GM19035 (cell line): ENCODE results near the gene HINT2.

Experiments used
- ATAC-seq: cut with Tn5 transposase; IDR thresholded peaks from one replicate; pipeline ENCODE4 v1.9.1; 2021; ENCODE audit not compliant: unreplicated experiment

Gene HINT2

GRCh38 chr9:35781066-35781465, 33.8 kb downstream of the HINT2 start:
- ATAC-seq, result no peak

DNA sequence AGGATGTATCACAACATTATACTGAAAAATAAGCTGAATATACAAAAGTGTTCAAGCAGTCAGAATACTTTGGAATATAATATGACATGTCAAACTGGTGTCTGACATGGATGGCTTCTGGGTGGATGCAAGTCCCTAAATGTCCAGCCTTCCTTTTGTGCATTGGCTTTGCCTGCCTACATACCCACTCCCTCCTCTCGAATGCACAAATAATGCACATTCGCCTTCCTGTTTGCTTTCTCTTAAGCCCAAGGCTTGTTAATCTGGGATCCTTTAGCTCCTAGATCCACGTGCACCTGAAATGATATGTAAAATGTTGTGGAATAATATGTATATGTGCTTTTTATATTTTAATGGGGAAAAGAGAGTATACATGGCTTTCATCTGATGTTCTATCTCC, 36.3 kb downstream of the HINT2 start:
- no peak for ATAC-seq

DNA sequence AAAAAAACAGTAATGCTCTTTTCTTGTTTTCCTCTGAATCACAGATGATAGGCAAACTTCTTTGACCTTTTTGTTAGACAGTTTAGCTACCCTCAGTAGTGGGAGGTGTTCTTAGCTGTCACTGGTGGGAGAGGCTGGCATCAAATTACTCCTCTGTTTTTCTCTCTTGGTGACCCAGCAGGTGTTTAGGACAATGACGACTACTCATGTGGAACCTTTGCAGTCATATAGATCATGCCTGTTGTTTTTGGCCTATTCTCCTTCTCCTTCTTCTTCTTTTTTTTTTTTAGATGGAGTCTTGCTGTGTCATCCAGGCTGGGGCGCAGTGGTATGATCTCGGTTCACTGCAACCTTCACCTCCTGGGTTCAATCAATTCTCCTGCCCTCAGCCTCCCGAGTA, 38.8 kb downstream of the HINT2 start:
- ATAC-seq, result no peak

- no peak for ATAC-seq
These were observed 39.8 kb downstream of the HINT2 start for GRCh38 chr9:35774907-35775635.

DNA sequence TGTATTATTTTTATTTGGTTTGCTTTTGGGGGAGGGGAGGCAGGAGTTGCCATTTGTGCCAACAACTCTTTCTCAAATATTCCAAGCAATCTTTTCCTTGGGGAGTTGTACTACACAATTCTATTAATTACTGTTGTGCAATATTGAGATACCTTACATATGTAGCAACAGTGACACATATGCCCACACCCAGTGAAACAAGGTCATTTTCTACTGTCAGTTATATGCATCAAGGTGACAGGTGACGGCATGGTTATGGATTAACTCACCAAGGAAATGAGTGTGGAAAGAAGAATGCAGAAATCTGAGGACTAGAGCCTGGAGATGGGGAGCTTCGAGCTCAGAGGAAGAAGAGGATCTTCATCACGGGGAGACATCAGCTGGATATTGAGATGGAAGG, 42.9 kb downstream of the HINT2 start:
- no peak for ATAC-seq

DNA sequence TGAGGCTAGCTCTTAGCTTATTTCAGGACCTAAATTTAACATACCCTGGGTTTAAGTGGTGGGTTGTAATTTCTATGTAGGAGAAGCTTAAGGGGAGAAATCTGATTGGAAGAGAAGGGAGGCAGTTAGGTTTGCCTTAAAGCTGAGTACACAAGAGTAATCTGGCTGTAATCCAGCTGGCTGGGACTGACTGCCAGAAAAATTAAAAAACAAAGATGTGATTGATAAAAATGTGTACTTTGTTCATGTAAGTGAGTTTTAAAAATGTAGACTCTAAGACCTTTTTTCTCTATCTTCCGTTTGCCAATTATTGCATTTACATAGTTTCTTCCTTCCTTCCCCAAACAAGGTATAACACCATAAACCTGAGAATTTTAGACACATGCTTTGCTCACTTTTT, 43.3 kb downstream of the HINT2 start:
- no peak for ATAC-seq

DNA sequence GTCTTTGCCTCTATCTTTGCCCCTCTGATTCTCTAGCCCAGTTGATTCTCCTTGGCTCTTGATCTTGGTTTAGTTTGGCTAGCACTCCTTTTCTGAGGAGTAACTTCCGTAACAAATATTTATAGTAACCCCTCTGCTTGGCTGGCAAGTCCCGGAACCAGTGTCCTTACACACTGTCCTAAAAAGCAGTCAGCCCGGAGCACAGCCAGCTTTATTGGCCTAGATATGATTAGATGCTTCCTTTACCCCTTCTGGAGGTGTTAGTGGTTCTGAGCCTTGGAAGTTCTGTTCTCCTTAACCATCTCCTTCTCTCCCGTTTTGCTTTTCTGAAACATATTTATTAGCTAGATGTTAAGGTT, 43.8 kb downstream of the HINT2 start:
- ATAC-seq, result no peak

- ATAC-seq, result no peak
These were observed 45.1 kb downstream of the HINT2 start for GRCh38 chr9:35769763-35770162.

GRCh38 chr9:35767458-35767857, 47.4 kb downstream of the HINT2 start:
- ATAC-seq, result no peak

GRCh38 chr9:35766997-35767396, 47.8 kb downstream of the HINT2 start:
- ATAC-seq, result no peak

- no peak for ATAC-seq
These were observed 51.0 kb downstream of the HINT2 start for GRCh38 chr9:35763803-35764202.

GRCh38 chr9:35763181-35763580, 51.7 kb downstream of the HINT2 start:
- no peak for ATAC-seq
